ENCODE results near the gene MTHFD2.
A peak's percentile ranks its signal among the peaks of the same experiment; 100 is the strongest.

The MTHFD2 gene

DNA sequence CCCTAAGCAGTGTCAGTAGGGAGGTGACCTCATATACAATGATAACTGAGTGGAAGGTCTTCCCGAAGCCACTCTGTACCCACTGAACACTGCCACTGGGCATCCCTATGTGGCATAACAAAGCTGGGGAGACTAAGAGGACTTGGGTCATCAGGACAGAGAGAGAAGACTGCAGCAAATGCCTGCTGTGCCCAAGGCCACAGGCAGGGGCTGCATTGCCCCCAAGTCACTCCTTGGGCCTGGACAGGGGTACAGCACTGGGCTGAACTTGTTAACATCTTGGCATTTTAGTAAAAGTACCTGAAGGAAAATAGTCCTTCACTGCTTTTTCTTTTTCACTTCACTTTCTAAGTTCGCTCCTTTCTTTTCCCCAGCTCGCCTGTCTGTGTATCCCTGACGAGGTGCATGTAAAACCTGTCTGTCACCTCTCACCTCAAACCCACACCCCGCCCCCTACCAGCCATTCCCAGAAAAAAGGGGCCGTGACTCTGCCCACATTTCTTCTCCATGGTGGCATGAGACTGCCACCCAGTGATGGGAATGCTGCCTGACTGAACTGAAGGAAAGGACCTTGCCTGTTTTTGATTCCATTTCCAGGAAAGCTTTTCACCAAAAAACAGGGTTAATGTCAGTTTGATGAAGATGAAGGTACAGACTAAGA is 62.9 kb downstream of the MTHFD2 start:
- Histone ChIP-seq H3K36me3 (replicated peaks) (no peaks in the 10 kb centered on the region), H3K27ac (no peak overlapping the region), H3K4me3 (ENCODE audit: low read depth, low read length) (no peak overlapping the region), H3K27me3 (replicated peaks) (no peaks in the 10 kb centered on the region)
- in situ Hi-C loops (cut with HindIII; ENCODE audit: low pct_ligation_motif_present, low sequenced_read_pairs), result no loop called here
- TF ChIP-seq, protein P1, sequence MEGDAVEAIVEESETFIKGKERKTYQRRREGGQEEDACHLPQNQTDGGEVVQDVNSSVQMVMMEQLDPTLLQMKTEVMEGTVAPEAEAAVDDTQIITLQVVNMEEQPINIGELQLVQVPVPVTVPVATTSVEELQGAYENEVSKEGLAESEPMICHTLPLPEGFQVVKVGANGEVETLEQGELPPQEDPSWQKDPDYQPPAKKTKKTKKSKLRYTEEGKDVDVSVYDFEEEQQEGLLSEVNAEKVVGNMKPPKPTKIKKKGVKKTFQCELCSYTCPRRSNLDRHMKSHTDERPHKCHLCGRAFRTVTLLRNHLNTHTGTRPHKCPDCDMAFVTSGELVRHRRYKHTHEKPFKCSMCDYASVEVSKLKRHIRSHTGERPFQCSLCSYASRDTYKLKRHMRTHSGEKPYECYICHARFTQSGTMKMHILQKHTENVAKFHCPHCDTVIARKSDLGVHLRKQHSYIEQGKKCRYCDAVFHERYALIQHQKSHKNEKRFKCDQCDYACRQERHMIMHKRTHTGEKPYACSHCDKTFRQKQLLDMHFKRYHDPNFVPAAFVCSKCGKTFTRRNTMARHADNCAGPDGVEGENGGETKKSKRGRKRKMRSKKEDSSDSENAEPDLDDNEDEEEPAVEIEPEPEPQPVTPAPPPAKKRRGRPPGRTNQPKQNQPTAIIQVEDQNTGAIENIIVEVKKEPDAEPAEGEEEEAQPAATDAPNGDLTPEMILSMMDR (IDR thresholded peaks at IDR 0.05; ENCODE audit: low read depth, low read length, missing control alignments), result peak; percentile 61
- no peak for DNase-seq

GRCh38 chr2:74262681-74263080 is 64.3 kb downstream of the MTHFD2 start:
- in situ Hi-C loops (cut with HindIII; ENCODE audit: low pct_ligation_motif_present, low sequenced_read_pairs), result no loop called here

DNA sequence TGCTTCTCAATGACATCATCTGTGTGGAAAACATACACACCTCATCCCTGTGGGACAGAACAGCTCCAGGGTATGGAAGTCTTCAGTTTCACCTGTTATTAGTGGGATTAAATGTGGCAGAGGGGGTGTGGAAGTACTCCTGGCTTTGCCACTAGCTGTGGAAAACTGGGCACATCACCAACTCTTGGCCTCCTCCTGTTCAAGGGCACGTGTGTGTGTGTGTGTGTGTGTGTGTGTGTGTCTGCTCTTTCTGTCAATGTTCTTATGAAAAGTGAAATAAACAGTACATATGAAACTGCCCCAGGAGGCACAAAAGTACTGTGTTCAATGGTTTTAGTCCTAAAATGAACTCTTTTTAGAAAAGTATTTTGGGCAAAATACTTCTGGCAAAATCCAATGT is 65.9 kb downstream of the MTHFD2 start:
- no peak for DNase-seq
- in situ Hi-C loops (cut with HindIII; ENCODE audit: low pct_ligation_motif_present, low sequenced_read_pairs), result no loop called here
- H3K4me3 ChIP-seq (ENCODE audit: low read depth, low read length), result no peak overlapping the region
- H3K36me3 ChIP-seq (replicated peaks), result no peaks in the 10 kb centered on the region
- H3K27ac ChIP-seq, result no peak overlapping the region
- TF ChIP-seq, protein P1 (IDR thresholded peaks at IDR 0.05; ENCODE audit: low read depth, low read length, missing control alignments), result no peak
- no peaks in the 10 kb centered on the region for H3K27me3 ChIP-seq (replicated peaks)

More at GRCh38 chr2:74262681-74263080, 64.3 kb downstream of the MTHFD2 start:
- TF ChIP-seq, protein P1 (IDR thresholded peaks at IDR 0.05; ENCODE audit: low read depth, low read length, missing control alignments), result no peak
- no peak for DNase-seq
- Histone ChIP-seq H3K27ac (no peak overlapping the region), H3K36me3 (replicated peaks) (no peaks in the 10 kb centered on the region), H3K4me3 (ENCODE audit: low read depth, low read length) (no peak overlapping the region), H3K27me3 (replicated peaks) (no peaks in the 10 kb centered on the region)

DNA sequence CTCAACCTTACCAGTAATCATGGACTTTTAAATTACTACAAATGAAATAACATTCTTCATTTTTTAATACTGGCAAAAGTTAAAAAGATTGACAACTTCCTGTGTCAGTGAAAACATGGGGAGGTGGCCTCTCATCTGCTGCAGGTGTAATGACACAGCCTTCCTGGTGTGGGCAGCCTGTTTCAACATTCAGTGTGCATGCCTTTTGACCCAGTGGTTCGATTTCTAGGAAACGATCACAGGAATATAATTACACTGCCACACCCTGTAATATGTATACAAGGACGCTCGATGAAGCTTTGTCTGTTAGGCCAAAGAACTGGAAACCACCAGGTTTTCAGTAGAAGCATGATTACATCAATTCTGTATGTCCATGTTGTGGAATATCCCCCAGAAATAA is 68.7 kb downstream of the MTHFD2 start:
- Histone ChIP-seq H3K27ac (no peak overlapping the region), H3K27me3 (replicated peaks) (no peaks in the 10 kb centered on the region), H3K4me3 (ENCODE audit: low read depth, low read length) (no peak overlapping the region), H3K36me3 (replicated peaks) (no peaks in the 10 kb centered on the region)
- in situ Hi-C loops (cut with HindIII; ENCODE audit: low pct_ligation_motif_present, low sequenced_read_pairs), result no loop called here
- TF ChIP-seq, protein P1 (IDR thresholded peaks at IDR 0.05; ENCODE audit: low read depth, low read length, missing control alignments), result no peak
- DNase-seq, result no peak
